ENCODE measurements around the gene SERINC5. TPM values are rescaled to one million over a fixed set of nuclear protein-coding genes. Genes with fewer than 3 reads are reported as not detected.

SERINC5 gene
- total and polyA plus RNA-seq, 12 donors, result 14.4 to 258 (median 88.0) TPM

GRCh38 chr5:80246001-80246758 is 9.7 kb downstream of the SERINC5 start:
- Histone ChIP-seq H3K27me3 (no peaks in the 10 kb centered on the region), H3K4me1 (replicated peaks in 1 of 2) (peaks cover 15 to 62% of the 10 kb centered on the region in 2 donors), H3K27ac (peak overlapping the region in 3 of 5 donors; percentile 57 to 71 (median 71)), H3K36me3 (replicated peaks in 1 of 2) (no peaks in the 10 kb centered on the region), H3K9me3 (replicated peaks in 1 of 3) (peaks cover 0 to 6% (median 0%) of the 10 kb centered on the region in 3 donors), H3K4me3 (no peak overlapping the region)
- 30 to 46% (median 39%) methylated on average over 2 of the region's 2 CpGs for WGBS, 4 donors
- no peak for DNase-seq
- intact Hi-C loops (cut with DNase I), result no loop called here
- TF ChIP-seq CTCF (IDR thresholded peaks at IDR 0.05) (no peak), POLR2A (IDR thresholded peaks at IDR 0.05) (no peak)

GRCh38 chr5:80243567-80243966 is 12.3 kb downstream of the SERINC5 start:
- intact Hi-C loops (cut with DNase I), result no loop called here
- no peaks in the 10 kb centered on the region for H3K27me3 ChIP-seq
- TF ChIP-seq CTCF (IDR thresholded peaks at IDR 0.05) (no peak), POLR2A (IDR thresholded peaks at IDR 0.05) (no peak)
- no peak for DNase-seq
- no peak overlapping the region for H3K27ac ChIP-seq
- peaks cover 0 to 6% (median 0%) of the 10 kb centered on the region in 3 donors for H3K9me3 ChIP-seq (replicated peaks in 1 of 3)
- H3K36me3 ChIP-seq (replicated peaks in 1 of 2), result no peaks in the 10 kb centered on the region
- no peak overlapping the region for H3K4me3 ChIP-seq
- H3K4me1 ChIP-seq (replicated peaks in 1 of 2), result peaks cover 27 to 58% of the 10 kb centered on the region in 2 donors
- WGBS, 4 donors, result 97 to 100% (median 99%) methylated on average over 1 of the region's 1 CpG

- DNase-seq, result no peak
- Histone ChIP-seq H3K9me3 (replicated peaks in 1 of 3) (peaks cover 0 to 6% (median 0%) of the 10 kb centered on the region in 3 donors), H3K4me3 (no peak overlapping the region), H3K27me3 (no peaks in the 10 kb centered on the region), H3K27ac (no peak overlapping the region), H3K36me3 (replicated peaks in 1 of 2) (no peaks in the 10 kb centered on the region), H3K4me1 (replicated peaks in 1 of 2) (peaks cover 27 to 55% of the 10 kb centered on the region in 2 donors)
- 69 to 87% (median 78%) methylated on average over 3 of the region's 3 CpGs for WGBS, 4 donors
- intact Hi-C loops (cut with DNase I), result no loop called here
- TF ChIP-seq CTCF (IDR thresholded peaks at IDR 0.05) (no peak), POLR2A (IDR thresholded peaks at IDR 0.05) (no peak)
Measured at GRCh38 chr5:80242849-80243248, 13.0 kb downstream of the SERINC5 start.

GRCh38 chr5:80240368-80240986 is 15.4 kb downstream of the SERINC5 start:
- no peak for TF ChIP-seq POLR2A (IDR thresholded peaks at IDR 0.05)
- no peak for TF ChIP-seq CTCF (IDR thresholded peaks at IDR 0.05)
- intact Hi-C loops (cut with DNase I), result no loop called here
- Histone ChIP-seq H3K4me1 (replicated peaks in 1 of 2) (peaks cover 15 to 31% of the 10 kb centered on the region in 2 donors), H3K27me3 (no peaks in the 10 kb centered on the region), H3K4me3 (no peak overlapping the region), H3K9me3 (replicated peaks in 1 of 3) (peaks cover 0 to 6% (median 0%) of the 10 kb centered on the region in 3 donors), H3K36me3 (replicated peaks in 1 of 2) (no peaks in the 10 kb centered on the region), H3K27ac (peak overlapping the region in 1 of 5 donors; percentile 77)
- 88 to 93% (median 90%) methylated on average over 8 of the region's 8 CpGs for WGBS, 4 donors
- DNase-seq, result no peak

Data from adrenal gland (tissue), 12 donors.